ENCODE results near the gene FARP1. TPM values are rescaled to one million over a fixed set of nuclear protein-coding genes. Genes with fewer than 3 reads are reported as not detected.
"Not testable (repeated sequence)": the region's sequence is repeated elsewhere in the genome, so short reads cannot be mapped to it uniquely, and the experiment has no call there.

FARP1 gene
- polyA plus RNA-seq, 3 donors: 8.3 to 20.7 (median 9.6) TPM

GRCh38 chr13:98405107-98405571, 262.2 kb downstream of the FARP1 start:
- no peak overlapping the region for H3K27ac ChIP-seq (ENCODE audit: low read depth, low read length)
- 50 to 74% (median 64%) methylated on average over 7 of the region's 7 CpGs for WGBS, 3 donors

- WGBS, 3 donors: 26 to 70% (median 68%) methylated on average over 8 of the region's 8 CpGs
- H3K27ac ChIP-seq (ENCODE audit: low read depth, low read length): no peak overlapping the region
Measured at GRCh38 chr13:98405690-98406344, 262.9 kb downstream of the FARP1 start.

- 61 to 92% (median 91%) methylated on average over 9 of the region's 9 CpGs for WGBS, 3 donors
- H3K27ac ChIP-seq (ENCODE audit: low read depth, low read length): no peak overlapping the region
Measured at GRCh38 chr13:98406427-98406826, 263.5 kb downstream of the FARP1 start.

GRCh38 chr13:98406971-98407370, 264.1 kb downstream of the FARP1 start:
- no peak overlapping the region for H3K27ac ChIP-seq (ENCODE audit: low read depth, low read length)
- 90 to 96% (median 91%) methylated on average over 9 of the region's 9 CpGs for whole genome bisulfite sequencing, 3 donors

- no peak overlapping the region for H3K27ac ChIP-seq (ENCODE audit: low read depth, low read length)
- WGBS, 3 donors: 95 to 98% (median 97%) methylated on average over 4 of the region's 4 CpGs
Measured at GRCh38 chr13:98407575-98407974, 264.7 kb downstream of the FARP1 start.

GRCh38 chr13:98409281-98409680, 266.4 kb downstream of the FARP1 start:
- H3K27ac ChIP-seq (ENCODE audit: low read depth, low read length): no peak overlapping the region
- 91 to 97% (median 96%) methylated on average over 13 of the region's 13 CpGs for whole genome bisulfite sequencing, 3 donors

- 94 to 96% (median 94%) methylated on average over 11 of the region's 11 CpGs for WGBS, 3 donors
Measured at GRCh38 chr13:98410612-98411011, 267.7 kb downstream of the FARP1 start.

GRCh38 chr13:98411013-98411412, 268.1 kb downstream of the FARP1 start:
- H3K27ac ChIP-seq (ENCODE audit: low read depth, low read length): no peak overlapping the region
- 65 to 93% (median 71%) methylated on average over 5 of the region's 5 CpGs for WGBS, 3 donors

More at GRCh38 chr13:98410612-98411011, 267.7 kb downstream of the FARP1 start:
- no peak overlapping the region for H3K27ac ChIP-seq (ENCODE audit: low read depth, low read length)

GRCh38 chr13:98411617-98412265, 268.8 kb downstream of the FARP1 start:
- 39 to 55% (median 46%) methylated on average over 16 of the region's 16 CpGs for WGBS, 3 donors
- H3K27ac ChIP-seq (ENCODE audit: low read depth, low read length): no peak overlapping the region

GRCh38 chr13:98413278-98413677, 270.4 kb downstream of the FARP1 start:
- H3K27ac ChIP-seq (ENCODE audit: low read depth, low read length): not testable (repeated sequence)

GRCh38 chr13:98413796-98414195, 270.9 kb downstream of the FARP1 start:
- H3K27ac ChIP-seq (ENCODE audit: low read depth, low read length): no peak overlapping the region
- WGBS, 3 donors: 83 to 95% (median 93%) methylated on average over 7 of the region's 7 CpGs

More at GRCh38 chr13:98413278-98413677, 270.4 kb downstream of the FARP1 start:
- WGBS, 3 donors: 94 to 99% (median 95%) methylated on average over 3 of the region's 3 CpGs

- no peak overlapping the region for H3K27ac ChIP-seq (ENCODE audit: low read depth, low read length)
Measured at GRCh38 chr13:98415326-98416070, 272.6 kb downstream of the FARP1 start.

GRCh38 chr13:98416408-98416807, 273.5 kb downstream of the FARP1 start:
- 30 to 95% (median 86%) methylated on average over 4 of the region's 4 CpGs for WGBS, 3 donors
- no peak overlapping the region for H3K27ac ChIP-seq (ENCODE audit: low read depth, low read length)

More at GRCh38 chr13:98415326-98416070, 272.6 kb downstream of the FARP1 start:
- 83 to 97% (median 96%) methylated on average over 18 of the region's 18 CpGs for WGBS, 3 donors

GRCh38 chr13:98419786-98420553, 277.1 kb downstream of the FARP1 start:
- 76 to 92% (median 90%) methylated on average over 14 of the region's 14 CpGs for WGBS, 3 donors
- no peak overlapping the region for H3K27ac ChIP-seq (ENCODE audit: low read depth, low read length)

- 91 to 94% (median 92%) methylated on average over 6 of the region's 6 CpGs for WGBS, 3 donors
- H3K27ac ChIP-seq (ENCODE audit: low read depth, low read length): no peak overlapping the region
Measured at GRCh38 chr13:98420554-98421175, 277.8 kb downstream of the FARP1 start.

- WGBS, 3 donors: 87 to 94% (median 93%) methylated on average over 9 of the region's 9 CpGs
- no peak overlapping the region for H3K27ac ChIP-seq (ENCODE audit: low read depth, low read length)
Measured at GRCh38 chr13:98422046-98422445, 279.2 kb downstream of the FARP1 start.

GRCh38 chr13:98423417-98423816, 280.5 kb downstream of the FARP1 start:
- H3K27ac ChIP-seq (ENCODE audit: low read depth, low read length): no peak overlapping the region
- 40 to 89% (median 88%) methylated on average over 7 of the region's 7 CpGs for WGBS, 3 donors
